ENCODE data around the gene MROH2A. TPM values are rescaled to one million over a fixed set of nuclear protein-coding genes. Genes with fewer than 3 reads are reported as not detected.
A peak's percentile ranks its signal among the peaks of the same experiment; 100 is the strongest.

The MROH2A gene
- total and polyA plus RNA-seq, 11 donors: 0.75 TPM; not detected in 10

DNA sequence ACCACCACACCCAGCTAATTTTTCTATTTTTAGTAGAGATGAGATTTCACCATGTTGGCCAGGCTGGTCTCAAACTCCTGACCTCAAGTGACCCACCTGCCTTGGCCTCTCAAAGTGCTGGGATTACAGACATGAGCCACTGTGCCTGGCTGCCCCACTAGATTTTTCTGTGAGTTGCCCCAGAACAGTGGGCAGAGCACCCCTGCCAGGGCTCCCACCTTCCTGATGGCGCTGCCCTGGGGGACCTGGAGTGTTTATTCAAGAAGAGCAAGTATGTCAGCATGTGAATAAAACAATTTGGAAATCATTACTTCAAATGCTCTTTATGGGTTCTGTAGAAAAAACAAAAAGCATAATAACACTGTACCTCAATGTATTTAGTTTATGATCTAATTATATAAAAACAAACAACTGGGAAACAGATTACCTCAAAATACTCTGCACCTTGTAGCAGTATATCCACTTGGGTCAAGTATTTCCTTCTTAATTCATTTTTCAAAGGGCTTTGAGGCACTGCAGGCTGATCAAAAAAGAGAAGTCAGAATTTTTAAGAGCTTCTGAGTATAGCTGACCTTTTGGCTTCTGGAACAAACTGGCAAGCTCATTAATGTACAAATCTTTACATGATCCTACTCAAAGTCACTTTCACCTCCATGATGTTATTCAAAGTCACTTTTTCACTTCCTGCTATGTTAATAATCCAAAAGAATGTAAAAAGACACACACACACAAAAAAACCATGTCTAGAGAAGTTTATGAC is 67.4 kb downstream of the MROH2A start:
- ATAC-seq: no peak
- DNase-seq: no peak
- Histone ChIP-seq H3K27me3 (no peaks in the 10 kb centered on the region), H3K36me3 (peaks cover 0 to 28% (median 0%) of the 10 kb centered on the region in 9 donors), H3K4me1 (no peaks in the 10 kb centered on the region), H3K4me3 (no peak overlapping the region), H3K27ac (no peak overlapping the region), H3K9me3 (no peaks in the 10 kb centered on the region)
- intact Hi-C loops (cut with DNase I): no loop called here
- 92 to 100% (median 97%) methylated on average over 1 of the region's 1 CpG for WGBS, 4 donors
- no peak for TF ChIP-seq POLR2A (IDR thresholded peaks at IDR 0.05)
- TF ChIP-seq, protein P1, sequence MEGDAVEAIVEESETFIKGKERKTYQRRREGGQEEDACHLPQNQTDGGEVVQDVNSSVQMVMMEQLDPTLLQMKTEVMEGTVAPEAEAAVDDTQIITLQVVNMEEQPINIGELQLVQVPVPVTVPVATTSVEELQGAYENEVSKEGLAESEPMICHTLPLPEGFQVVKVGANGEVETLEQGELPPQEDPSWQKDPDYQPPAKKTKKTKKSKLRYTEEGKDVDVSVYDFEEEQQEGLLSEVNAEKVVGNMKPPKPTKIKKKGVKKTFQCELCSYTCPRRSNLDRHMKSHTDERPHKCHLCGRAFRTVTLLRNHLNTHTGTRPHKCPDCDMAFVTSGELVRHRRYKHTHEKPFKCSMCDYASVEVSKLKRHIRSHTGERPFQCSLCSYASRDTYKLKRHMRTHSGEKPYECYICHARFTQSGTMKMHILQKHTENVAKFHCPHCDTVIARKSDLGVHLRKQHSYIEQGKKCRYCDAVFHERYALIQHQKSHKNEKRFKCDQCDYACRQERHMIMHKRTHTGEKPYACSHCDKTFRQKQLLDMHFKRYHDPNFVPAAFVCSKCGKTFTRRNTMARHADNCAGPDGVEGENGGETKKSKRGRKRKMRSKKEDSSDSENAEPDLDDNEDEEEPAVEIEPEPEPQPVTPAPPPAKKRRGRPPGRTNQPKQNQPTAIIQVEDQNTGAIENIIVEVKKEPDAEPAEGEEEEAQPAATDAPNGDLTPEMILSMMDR (IDR thresholded peaks at IDR 0.05): no peak

DNA sequence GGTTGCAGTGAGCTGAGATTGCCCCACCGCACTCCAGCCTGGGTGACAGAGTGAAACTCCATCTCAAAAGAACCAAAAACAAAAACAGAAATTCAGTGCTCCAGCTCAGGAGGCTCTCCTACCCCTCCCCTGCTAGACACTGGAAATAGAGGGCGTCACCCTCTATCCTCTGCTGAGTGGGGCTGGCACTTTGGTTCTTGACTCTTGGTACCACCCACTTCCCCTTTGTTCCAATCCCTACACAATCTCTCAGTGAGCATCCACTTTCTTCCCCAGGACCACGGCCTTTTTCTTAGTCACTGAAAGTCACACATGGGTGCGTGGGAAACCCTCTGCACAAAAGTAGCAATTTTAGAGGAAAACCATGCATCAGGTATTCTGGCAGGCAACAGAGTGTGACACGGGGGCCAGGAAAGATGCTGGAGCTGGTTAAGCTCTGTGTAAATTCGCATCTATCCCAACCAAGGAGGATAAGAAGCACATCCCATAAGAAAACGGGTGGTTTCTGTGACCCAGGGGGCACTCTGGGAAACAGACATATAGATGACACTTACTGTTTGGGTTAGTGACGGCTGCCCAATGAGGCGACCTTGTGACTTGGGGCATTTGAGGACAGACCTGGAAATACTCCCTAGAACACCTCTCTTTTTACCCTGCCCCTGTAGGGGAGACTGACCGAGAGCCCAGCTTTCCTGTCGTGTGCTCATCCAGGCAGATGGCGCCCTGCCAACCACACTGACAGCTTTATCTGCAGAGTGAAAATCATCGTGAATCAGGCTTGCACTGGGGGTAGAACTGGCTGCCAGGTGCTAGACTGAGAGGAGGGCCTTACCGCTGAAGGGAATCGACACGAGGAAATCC is 68.5 kb downstream of the MROH2A start:
- 69 to 80% (median 73%) methylated on average over 14 to 16 of the region's 16 CpGs for WGBS, 4 donors
- intact Hi-C loops (cut with DNase I): no loop called here
- no peaks in the 10 kb centered on the region for H3K27me3 ChIP-seq
- DNase-seq: no peak
- no peak for TF ChIP-seq POLR2A (IDR thresholded peaks at IDR 0.05)
- TF ChIP-seq, protein P1 (IDR thresholded peaks at IDR 0.05): no peak
- H3K4me3 ChIP-seq: no peak overlapping the region
- H3K9me3 ChIP-seq: no peaks in the 10 kb centered on the region
- peaks cover 0 to 27% (median 0%) of the 10 kb centered on the region in 9 donors for H3K36me3 ChIP-seq
- H3K4me1 ChIP-seq: no peaks in the 10 kb centered on the region
- no peak overlapping the region for H3K27ac ChIP-seq
- peak in 1 of 4 donors; percentile 38 for ATAC-seq

DNA sequence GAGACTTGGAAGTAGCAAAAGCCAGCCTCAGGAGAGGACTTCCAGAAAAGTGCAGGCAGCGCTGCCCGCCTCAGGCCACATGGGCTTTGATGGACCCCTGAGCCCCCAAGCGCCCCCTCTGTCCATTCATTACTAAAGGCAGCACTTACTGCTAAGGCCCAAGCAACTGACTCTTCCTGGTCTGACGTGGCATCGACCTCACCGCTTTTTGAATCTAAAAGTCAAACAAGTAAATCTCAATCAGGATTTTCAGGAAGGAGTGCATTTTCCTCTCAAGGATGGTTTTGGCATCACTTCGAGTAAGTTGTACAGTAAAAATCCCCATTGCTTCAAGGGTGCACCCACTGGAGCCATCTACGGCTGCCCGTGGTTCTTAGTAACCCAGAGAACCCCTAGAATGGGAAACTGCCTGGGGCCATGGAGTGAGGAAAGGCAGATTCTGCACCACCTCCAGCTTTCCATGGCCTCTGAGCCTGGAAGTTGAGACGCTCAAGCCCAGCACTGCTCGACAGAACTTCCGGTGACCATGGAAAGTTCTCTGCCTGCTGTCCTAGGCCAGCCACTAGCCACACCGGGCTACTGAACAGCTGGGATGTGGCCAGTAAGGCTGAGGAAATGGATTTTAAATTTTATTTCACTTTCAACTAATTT is 69.2 kb downstream of the MROH2A start:
- WGBS, 4 donors: 94 to 97% (median 97%) methylated on average over 13 of the region's 13 CpGs
- intact Hi-C loops (cut with DNase I): no loop called here
- no peak for DNase-seq
- no peaks in the 10 kb centered on the region for H3K9me3 ChIP-seq
- TF ChIP-seq, protein P1 (IDR thresholded peaks at IDR 0.05): no peak
- TF ChIP-seq POLR2A (IDR thresholded peaks at IDR 0.05): no peak
- H3K4me3 ChIP-seq: no peak overlapping the region
- no peak overlapping the region for H3K27ac ChIP-seq
- H3K4me1 ChIP-seq: peaks cover 0 to 7% (median 0%) of the 10 kb centered on the region in 12 donors
- H3K36me3 ChIP-seq: peaks cover 0 to 21% (median 0%) of the 10 kb centered on the region in 9 donors
- ATAC-seq: no peak
- H3K27me3 ChIP-seq: no peaks in the 10 kb centered on the region

Data from heart left ventricle (tissue), 16 donors.